ENCODE measurements around the gene NXPH3. TPM values are rescaled to one million over a fixed set of nuclear protein-coding genes. Genes with fewer than 3 reads are reported as not detected.

The NXPH3 gene
- total RNA-seq, 2 donors from 2014 or later = 0.70 to 3.6 TPM

GRCh38 chr17:49583226-49583625 lies 7.6 kb downstream of the NXPH3 start:
- intact Hi-C loops (cut with DNase I, micrococcal nuclease) = no loop called here
- no peak for ATAC-seq

GRCh38 chr17:49583889-49584288 lies 8.2 kb downstream of the NXPH3 start:
- DNase-seq (no peak), ATAC-seq (no peak)
- intact Hi-C loops (cut with DNase I, micrococcal nuclease) = no loop called here

More at GRCh38 chr17:49583226-49583625, 7.6 kb downstream of the NXPH3 start:
- DNase-seq = no peak

- intact Hi-C loops (cut with DNase I, micrococcal nuclease) = no loop called here
- ATAC-seq (no peak), DNase-seq (no peak)
Measured at GRCh38 chr17:49585422-49586027, 9.9 kb downstream of the NXPH3 start.

- intact Hi-C loops (cut with DNase I, micrococcal nuclease) = no loop called here
- ATAC-seq (no peak), DNase-seq (no peak)
Measured at GRCh38 chr17:49587366-49588073, 11.8 kb downstream of the NXPH3 start.

GRCh38 chr17:49588312-49588711 lies 12.6 kb downstream of the NXPH3 start:
- ATAC-seq = no peak
- no peak for DNase-seq

GRCh38 chr17:49588726-49589576 lies 13.3 kb downstream of the NXPH3 start:
- ATAC-seq (peak; percentile 15), DNase-seq (no peak)
- intact Hi-C loops (cut with DNase I, micrococcal nuclease) = no loop called here

More at GRCh38 chr17:49588312-49588711, 12.6 kb downstream of the NXPH3 start:
- intact Hi-C loops (cut with DNase I, micrococcal nuclease) = no loop called here

GRCh38 chr17:49589577-49589927 lies 13.9 kb downstream of the NXPH3 start:
- ATAC-seq = no peak
- intact Hi-C loops (cut with DNase I, micrococcal nuclease) = no loop called here
- no peak for DNase-seq

GRCh38 chr17:49590874-49591273 lies 15.2 kb downstream of the NXPH3 start:
- DNase-seq (no peak), ATAC-seq (no peak)
- intact Hi-C loops (cut with DNase I, micrococcal nuclease) = no loop called here

GRCh38 chr17:49592263-49592662 lies 16.6 kb downstream of the NXPH3 start:
- DNase-seq (no peak), ATAC-seq (no peak)
- intact Hi-C loops (cut with DNase I, micrococcal nuclease) = no loop called here

GRCh38 chr17:49595328-49595727 lies 19.7 kb downstream of the NXPH3 start:
- intact Hi-C loops (cut with DNase I, micrococcal nuclease) = no loop called here
- DNase-seq = no peak
- no peak for ATAC-seq

GRCh38 chr17:49595980-49596379 lies 20.3 kb downstream of the NXPH3 start:
- intact Hi-C loops (cut with DNase I, micrococcal nuclease) = no loop called here
- no peak for DNase-seq
- ATAC-seq = no peak

- no peak for DNase-seq
- intact Hi-C loops (cut with DNase I, micrococcal nuclease) = no loop called here
Measured at GRCh38 chr17:49596613-49597244, 21.1 kb downstream of the NXPH3 start.

GRCh38 chr17:49597436-49597835 lies 21.8 kb downstream of the NXPH3 start:
- no peak for DNase-seq
- ATAC-seq = no peak
- intact Hi-C loops (cut with DNase I, micrococcal nuclease) = no loop called here

More at GRCh38 chr17:49596613-49597244, 21.1 kb downstream of the NXPH3 start:
- no peak for ATAC-seq

GRCh38 chr17:49597928-49598655 lies 22.4 kb downstream of the NXPH3 start:
- DNase-seq (no peak), ATAC-seq (no peak)
- intact Hi-C loops (cut with DNase I, micrococcal nuclease) = no loop called here

- DNase-seq = no peak
- ATAC-seq = no peak
- intact Hi-C loops (cut with DNase I, micrococcal nuclease) = no loop called here
Measured at GRCh38 chr17:49598918-49599317, 23.2 kb downstream of the NXPH3 start.

- intact Hi-C loops (cut with DNase I, micrococcal nuclease) = no loop called here
- ATAC-seq (no peak), DNase-seq (no peak)
Measured at GRCh38 chr17:49600949-49601348, 25.3 kb downstream of the NXPH3 start.

GRCh38 chr17:49602783-49603182 lies 27.1 kb downstream of the NXPH3 start:
- DNase-seq = no peak
- intact Hi-C loops (cut with DNase I, micrococcal nuclease) = no loop called here
- ATAC-seq = no peak

GRCh38 chr17:49603238-49603637 lies 27.6 kb downstream of the NXPH3 start:
- DNase-seq (no peak), ATAC-seq (no peak)
- intact Hi-C loops (cut with DNase I, micrococcal nuclease) = no loop called here

- DNase-seq (no peak), ATAC-seq (no peak)
- intact Hi-C loops (cut with DNase I, micrococcal nuclease) = no loop called here
Measured at GRCh38 chr17:49603720-49604119, 28.0 kb downstream of the NXPH3 start.
